Suppressor macrophage (primary cell): ENCODE data around the gene PEX14.

Experiments
- DNase-seq, 4 experiments: peaks; one replicate each; pipeline ENCODE4 v3.0.0-alpha.2; 2020 to 2022

Gene PEX14

DNA sequence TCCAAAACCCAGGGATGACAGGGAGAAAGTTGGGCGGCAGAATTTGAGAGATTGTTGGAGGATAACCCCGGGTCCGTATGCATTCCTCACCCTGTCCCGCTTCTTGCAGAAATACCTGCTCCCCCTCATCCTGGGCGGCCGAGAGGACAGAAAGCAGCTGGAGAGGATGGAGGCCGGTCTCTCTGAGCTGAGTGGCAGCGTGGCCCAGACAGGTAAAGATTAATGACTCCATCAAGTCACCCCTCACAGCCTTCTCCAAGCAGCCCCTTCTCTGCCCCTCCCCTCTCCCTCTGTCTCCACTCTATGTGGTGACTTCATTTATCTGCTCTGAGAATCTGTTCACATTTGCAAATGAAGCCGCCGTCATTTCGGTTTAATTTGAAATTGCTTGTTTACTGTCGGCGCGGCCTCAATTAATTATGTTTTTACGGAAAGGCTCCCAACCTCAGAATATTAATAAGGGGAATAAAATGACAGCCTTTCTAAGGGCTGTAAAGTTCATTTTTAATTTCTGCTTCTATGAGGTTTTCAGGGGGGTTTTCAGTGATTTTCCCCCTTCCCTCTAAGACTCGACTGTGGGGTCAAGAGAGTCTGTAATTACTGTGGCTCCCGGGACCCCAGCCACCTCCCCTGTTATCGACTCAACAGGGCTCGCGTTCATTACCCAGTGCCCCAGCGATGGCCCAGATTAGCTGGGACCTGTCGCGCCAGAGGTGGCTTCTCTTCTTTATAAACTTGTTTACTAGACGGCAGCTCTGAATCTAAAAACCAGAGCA is 148.3 kb downstream of the PEX14 start:
- no peak for DNase-seq

- peak in 1 of 4 experiments; percentile 0 for DNase-seq
Observed at GRCh38 chr1:10623686-10624145, 149.0 kb downstream of the PEX14 start.

- peak in 1 of 4 experiments; percentile 1 for DNase-seq
Observed at GRCh38 chr1:10624256-10625050, 149.7 kb downstream of the PEX14 start.

DNA sequence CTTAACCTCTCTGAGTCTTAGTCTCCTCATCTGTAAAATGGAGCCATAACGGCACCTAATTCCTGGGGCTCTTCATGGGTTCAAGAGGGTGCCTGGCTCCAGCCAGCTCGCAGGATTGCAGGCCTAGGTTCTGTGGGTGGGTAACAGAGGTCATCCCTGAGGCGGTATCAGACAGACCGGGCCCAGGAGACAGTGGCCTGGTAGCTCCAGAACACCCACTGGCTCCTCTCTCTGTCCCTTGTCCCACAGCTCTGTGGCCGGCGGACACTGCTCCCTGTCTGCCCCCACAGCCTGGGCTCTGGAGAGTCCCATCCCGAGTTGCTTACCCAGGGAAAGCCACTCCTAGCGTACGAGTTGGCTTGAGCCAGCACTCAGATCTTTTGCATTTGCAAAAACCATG is 150.3 kb downstream of the PEX14 start:
- DNase-seq: no peak

- DNase-seq: peak in 1 of 4 experiments; percentile 0
Observed at GRCh38 chr1:10625554-10625953, 150.8 kb downstream of the PEX14 start.

- DNase-seq: peak in 1 of 4 experiments; percentile 1
Observed at GRCh38 chr1:10626131-10626731, 151.5 kb downstream of the PEX14 start.

DNA sequence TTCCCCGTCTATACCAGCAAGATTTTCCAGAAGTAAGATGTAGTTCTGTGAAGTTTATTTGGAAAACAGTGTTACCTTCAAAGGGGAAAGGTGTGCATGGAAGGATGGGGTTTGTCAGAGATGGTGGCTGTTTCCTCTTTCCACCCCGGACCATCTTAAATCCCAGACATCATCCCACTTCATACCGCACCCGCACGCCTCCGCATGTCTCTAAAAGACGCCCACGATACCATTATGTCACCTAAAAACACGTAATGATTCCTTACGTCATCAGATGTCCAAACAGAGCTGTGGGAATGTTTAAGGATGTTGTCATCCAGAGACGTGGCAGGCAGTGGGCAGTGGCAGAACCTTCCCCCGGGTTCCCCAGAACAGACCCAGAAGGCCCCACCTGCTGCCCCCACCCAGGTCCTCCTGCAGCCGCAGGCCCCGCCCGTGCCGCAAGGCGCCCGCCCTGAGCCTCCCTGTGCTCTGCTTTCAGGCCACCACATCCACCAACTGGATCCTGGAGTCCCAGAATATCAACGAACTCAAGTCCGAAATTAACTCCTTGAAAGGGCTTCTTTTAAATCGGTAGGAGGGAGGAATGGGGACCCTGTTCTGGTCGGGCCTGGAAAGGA is 152.2 kb downstream of the PEX14 start:
- DNase-seq: peak in 2 of 4 experiments; percentile 10 to 32

- DNase-seq: no peak
Observed at GRCh38 chr1:10628685-10629084, 153.9 kb downstream of the PEX14 start.

DNA sequence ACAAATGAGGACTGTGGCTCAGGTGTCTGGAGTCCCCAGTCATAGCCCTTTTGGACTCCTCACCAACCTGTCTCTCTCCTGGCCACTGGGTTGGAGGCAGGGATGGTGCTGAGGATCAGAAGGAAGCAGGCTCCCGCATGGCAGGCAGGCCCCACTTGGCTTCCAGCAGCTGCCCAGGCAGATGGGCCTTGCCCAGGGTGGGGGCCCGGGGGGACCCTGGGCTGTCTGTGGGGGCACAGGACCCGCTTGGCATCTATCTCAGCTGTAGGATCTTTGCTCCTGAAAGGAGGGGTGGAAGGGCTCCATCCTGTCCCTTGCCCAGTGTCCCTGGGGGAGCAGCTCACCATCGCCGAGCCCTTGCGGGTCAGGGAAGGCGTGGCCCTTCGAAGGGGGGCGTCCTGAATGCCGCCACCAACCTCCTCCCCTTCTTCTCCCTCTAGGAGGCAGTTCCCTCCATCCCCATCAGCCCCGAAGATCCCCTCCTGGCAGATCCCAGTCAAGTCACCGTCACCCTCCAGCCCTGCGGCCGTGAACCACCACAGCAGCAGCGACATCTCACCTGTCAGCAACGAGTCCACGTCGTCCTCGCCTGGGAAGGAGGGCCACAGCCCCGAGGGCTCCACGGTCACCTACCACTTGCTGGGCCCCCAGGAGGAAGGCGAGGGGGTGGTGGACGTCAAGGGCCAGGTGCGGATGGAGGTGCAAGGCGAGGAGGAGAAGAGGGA is 154.5 kb downstream of the PEX14 start:
- no peak for DNase-seq

GRCh38 chr1:10629816-10630571 is 155.2 kb downstream of the PEX14 start:
- no peak for DNase-seq

DNA sequence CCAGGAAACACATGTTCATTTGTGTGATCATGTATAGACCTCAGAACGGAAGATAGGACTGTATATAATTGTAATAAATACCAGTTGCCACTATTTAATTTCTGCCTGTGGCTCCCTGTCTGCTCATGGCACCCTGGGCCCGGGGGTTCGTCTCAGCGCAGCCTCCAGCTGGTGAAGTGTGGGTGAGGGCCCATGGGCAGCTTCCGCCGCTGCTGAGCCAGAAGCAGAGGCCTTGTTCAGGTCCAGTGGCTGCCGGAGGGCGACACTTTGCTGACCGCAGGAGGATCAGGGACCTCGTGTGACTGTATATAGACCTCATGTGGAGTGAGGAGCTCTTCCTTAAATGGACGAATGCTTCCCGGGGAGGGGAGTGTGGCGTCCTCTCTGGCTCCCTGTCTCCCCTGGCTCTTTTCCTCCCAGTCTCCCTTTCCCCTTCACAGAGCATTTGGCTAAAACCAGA is 155.9 kb downstream of the PEX14 start:
- peak in 1 of 4 experiments; percentile 1 for DNase-seq

DNA sequence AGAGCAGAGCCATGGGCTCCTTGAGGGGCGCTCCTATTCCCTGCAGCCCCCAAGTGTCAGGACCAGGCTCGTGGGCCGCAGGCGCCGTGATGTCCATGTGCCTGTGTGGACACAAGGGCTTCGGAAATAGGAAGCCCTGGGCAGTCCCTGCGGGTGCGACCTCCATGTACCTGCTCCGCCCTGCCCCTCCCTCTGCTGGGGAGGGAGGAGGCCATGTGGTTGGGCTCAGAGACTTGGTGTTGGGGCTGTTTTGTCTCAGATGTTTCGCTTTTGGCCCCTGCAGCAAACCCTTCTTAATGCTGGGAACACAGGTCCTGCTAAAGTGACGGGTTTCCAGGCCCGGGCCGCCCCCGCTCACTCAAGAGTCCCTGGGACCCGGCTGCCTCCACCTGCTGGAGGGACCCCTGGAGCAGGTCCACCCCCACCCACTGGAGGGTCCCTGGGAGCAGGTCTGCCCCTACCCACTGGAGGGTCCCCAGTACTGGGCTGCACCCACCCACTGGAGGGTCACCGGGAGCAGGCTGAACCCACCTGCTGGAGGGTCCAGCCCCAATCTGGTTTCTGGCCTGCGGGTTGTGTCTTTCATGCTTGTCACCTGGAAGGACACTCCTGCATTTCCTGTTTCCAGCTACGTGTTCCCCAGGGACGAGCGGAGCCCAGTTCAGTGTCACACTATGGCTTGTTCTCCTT is 156.5 kb downstream of the PEX14 start:
- DNase-seq: peak in 1 of 4 experiments; percentile 1

DNA sequence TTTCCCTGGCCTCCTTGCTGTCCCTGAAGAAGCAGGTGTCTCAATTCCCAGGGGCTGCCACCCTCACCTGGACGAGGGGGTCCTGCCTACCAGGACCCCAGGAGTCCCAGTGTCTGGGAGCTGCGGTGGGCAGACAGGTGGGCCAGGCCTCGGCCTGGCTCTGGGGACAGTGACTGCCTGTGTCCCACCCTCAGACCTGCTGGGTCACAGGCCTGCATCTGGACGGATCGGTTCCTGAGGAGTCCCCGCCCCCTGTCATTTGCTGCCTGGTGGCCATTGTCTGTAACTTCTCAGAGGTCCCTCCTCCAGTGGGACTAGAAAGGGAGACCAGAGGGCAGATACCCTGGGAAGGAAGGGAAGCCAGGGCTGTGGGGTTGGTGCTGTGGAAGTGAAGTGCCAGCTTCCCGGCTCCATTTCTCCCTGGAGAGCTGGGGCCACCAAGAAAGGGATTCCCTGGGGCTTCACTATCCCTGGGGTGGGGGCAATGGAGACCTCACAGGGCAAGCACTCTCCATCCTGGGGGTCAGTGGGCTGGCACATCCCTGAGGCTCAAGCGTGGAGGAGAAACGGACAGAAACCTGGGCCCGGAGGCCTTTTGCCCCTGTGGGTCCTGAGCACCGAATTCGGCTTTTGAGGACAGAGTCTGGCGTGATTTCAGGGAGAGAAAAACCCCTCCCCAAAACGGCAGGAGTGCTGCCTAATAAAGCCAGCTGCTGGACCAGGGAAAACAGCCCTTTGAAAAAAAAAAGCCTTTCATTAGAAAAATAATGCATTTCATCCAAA is 157.3 kb downstream of the PEX14 start:
- DNase-seq: no peak

DNA sequence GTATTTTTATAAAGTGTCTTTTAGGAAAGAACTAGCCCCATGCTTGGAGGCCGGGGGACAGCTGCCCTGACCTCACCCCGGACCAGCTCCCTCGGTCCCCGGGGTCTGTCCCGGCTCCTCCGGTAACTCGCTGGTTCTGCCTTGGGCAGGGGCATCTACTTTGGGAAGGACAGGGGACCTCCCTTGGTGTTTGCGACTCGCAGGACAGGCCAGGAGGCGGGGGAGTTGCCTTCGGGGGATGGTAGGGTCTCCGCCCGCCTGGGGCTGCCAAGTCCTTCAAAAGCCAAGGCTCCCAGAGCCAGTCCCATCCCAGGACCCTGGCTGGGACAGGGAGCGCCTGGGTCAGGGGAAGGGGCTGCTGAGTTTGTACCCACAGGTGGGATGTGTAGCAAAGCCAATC is 157.9 kb downstream of the PEX14 start:
- DNase-seq: no peak

DNA sequence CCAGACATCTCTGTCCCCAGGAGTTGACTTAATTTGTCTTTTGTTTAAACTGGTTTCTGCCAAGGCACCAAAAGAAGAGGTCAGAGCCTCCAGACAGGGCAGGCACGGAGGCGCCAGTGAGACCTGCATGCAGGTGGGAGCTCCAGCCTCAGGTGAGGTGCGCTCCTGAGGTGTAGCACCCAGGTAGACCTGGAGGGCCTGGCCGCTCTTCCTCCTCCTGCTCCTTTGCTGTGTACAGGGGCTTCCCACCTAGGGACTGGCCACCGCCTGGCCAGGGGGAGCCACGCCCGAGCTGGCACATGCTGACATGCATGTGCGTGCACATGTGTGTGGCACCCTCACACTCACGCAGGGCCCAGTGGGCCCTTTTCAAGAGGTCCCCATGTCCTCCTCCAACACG is 158.7 kb downstream of the PEX14 start:
- no peak for DNase-seq

DNA sequence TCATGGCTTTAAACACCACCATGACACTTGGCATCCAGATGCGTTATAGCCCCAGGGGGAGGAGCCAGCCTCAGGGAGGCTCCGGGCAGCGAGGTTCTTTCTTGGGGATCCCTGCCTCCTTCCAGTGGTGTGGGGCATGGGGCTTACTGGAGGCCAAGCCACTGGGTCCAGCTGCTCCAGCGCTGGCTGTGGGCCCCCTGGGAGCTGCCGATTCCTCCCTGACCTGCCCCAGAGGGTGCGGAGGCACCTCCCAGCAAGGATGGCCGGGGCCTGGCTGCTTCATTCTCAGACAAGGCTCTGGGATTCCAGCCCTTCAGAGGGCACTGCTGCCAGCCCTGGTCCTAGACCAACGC is 159.3 kb downstream of the PEX14 start:
- DNase-seq: no peak

- DNase-seq: no peak
Observed at GRCh38 chr1:10634428-10635084, 159.8 kb downstream of the PEX14 start.

DNA sequence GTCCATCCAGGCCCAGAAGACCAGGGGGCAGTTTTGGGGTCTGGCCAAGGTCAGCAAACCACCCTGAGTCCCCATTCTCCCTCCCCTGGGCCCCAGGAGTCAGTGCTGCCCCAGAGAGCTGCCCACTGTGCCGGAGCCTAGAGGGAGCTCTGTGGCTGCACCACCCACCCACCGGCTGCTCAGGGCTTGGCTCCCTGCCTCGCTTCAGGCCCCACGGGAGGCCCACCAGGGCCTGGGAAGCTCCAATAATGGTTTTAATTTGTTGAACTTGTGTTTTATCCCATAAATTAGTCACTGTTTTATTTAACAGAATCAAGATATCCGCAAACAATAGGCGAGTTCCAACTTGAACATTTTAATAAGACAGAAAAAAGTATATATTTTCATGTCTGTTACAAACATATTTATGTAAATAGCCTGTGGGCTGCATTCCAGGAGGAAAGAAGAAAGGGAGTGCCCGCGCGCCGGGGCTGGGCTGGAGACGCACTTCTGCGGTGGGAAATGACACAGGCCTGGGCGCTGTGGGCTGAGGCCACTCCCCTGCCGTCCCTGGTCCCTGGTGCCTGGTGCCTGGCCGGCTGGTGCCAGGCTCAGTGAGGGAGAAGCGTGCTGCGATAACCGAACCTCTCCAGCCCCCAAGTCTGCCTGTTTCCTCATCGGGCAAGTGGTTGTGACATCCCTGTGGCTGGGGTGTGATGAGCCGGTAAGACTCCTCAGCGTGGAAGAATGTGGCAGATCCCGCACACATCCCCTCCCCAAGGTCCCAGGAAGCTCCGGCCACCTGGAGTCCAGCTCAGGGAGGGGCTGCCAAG is 160.5 kb downstream of the PEX14 start:
- DNase-seq: no peak
